ENCODE measurements around the gene ENDOV.

Gene ENDOV

DNA sequence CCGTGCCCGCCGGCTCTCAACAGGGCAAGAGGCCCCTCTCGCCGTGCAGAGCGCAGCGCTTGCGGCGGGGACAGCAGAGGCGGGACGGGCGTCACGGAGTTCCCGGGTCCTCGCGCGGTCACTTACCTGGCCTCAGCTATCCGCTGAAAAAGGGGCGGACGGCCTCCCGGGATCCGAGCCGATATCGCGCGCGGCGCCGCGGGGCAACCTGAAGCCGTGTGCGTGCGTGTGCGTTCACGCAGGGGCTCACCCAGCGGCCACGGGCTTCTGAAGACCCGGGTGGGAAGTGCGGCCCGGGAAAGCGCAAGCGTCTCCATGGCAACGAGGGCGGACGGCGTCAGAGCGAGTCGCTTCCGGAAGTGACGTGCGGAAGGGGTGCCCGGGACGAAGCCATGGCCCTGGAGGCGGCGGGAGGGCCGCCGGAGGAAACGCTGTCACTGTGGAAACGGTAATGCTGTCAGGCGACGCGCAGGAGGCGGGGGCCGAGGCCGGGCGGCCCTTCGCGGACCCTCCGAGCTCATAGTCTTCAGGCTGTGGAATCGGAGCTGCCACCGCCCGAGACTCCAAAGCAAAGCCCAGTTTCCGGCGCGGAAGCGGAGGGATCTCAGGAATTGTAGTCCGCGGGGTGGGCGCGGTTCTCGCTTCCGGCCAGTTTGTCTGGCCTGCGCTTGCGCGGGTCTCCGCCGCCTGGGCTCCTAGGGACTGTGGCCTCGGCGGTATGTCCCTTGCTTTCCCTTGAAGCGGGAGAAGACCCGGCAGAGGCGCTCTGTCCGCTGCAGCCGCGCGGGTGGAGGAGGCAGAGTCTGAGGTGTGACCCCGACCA, at the start of gene ENDOV:
ENDOV (plus strand) TSS at position 365 of the 823 bp plus-strand sequence; CDS start at position 393, 28 bp downstream.
- FAIRE-seq: no peak

DNA sequence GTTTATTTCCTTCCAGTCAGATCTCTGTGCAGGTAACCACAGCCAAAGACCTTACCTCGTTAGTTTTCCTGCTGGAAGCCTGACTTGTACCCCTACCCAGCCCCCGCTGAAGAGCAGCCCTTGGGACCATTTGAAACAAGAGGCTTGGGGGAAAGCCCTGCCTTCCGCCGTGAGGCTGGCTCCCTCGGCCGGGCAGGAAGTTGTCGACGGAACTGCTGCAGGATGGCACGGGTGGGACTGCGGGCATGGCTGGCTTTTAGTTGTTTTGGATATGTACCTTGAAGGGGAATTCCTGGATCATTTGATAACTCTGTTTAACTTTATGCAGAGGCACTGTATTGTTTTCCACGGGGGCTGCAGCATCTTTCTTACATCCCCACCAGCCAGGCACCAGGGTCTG, 49.0 kb upstream of the ENDOV start:
- FAIRE-seq: no peak

- FAIRE-seq: no peak
Measured at GRCh38 chr17:80367503-80367902, 47.5 kb upstream of the ENDOV start.

- FAIRE-seq: no peak
Measured at GRCh38 chr17:80371196-80371595, 43.8 kb upstream of the ENDOV start.

DNA sequence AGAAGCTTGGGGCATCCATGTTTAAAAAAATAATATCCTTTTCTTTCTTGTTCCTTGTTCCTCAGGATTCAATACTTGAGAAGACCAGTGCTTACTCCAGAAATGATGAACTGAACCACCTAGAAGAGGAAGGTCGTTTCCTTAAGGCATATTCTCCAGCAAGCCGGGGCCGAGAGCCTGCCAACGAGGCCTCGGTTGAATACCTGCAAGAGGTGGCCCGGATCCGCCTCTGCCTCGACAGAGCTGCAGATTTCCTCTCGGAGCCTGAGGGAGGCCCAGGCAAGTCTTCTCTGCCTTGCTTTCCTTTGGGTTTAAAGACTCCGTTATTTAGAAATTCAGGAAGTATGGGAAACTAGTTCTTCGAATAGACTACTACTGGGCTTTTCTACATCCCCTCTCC, 42.5 kb upstream of the ENDOV start:
- no peak for FAIRE-seq

- no peak for FAIRE-seq
Measured at GRCh38 chr17:80372922-80373570, 41.9 kb upstream of the ENDOV start.

- no peak for FAIRE-seq
Measured at GRCh38 chr17:80374039-80374731, 40.8 kb upstream of the ENDOV start.

DNA sequence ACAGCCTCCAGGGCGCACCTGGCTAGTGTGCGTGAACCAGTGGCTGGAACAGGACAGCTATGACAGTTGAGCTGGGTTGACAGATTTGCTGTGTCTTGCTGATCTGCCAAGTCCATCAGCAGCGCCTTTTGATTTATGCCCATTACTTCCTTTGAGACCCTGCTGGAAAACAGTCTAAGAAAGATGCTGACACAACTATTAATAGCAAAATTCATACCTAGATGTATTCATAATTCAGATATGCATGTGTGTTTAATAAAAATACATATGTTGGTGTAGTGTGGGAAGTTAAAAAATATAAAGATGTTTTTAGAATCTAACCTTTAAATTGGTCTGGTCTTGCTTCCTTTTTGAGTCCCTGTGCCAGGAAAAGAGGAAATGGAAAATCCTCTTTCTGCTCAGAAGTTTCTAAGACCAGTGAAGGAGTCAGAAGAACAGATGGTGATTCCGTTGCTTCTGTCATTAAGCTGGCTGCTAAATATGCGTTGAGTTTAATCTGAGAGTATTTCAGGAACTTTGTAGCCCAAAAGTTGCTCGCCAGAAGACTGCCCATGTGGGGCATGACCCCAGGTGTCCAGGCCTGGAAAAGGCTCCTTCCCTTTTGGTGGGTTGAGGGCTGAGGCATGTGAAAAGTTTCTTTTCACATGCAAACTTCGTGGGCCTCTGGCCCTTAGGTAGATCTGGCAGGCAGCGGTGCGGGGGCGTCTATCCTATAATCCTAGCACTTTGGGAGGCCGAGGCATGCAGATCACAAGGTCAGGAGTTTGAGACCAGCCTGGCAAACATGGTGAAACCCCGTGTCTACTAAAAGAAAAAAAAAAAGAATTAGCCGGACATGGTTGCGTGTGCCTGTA, 40.0 kb upstream of the ENDOV start:
- FAIRE-seq: no peak

- no peak for FAIRE-seq
Measured at GRCh38 chr17:80376531-80376930, 38.4 kb upstream of the ENDOV start.

- no peak for FAIRE-seq
Measured at GRCh38 chr17:80377798-80378197, 37.2 kb upstream of the ENDOV start.

GRCh38 chr17:80379348-80379747, 35.6 kb upstream of the ENDOV start:
- no peak for FAIRE-seq

- FAIRE-seq: no peak
Measured at GRCh38 chr17:80380068-80380467, 34.9 kb upstream of the ENDOV start.

- FAIRE-seq: no peak
Measured at GRCh38 chr17:80380555-80381002, 34.4 kb upstream of the ENDOV start.

GRCh38 chr17:80381416-80381923, 33.5 kb upstream of the ENDOV start:
- no peak for FAIRE-seq

DNA sequence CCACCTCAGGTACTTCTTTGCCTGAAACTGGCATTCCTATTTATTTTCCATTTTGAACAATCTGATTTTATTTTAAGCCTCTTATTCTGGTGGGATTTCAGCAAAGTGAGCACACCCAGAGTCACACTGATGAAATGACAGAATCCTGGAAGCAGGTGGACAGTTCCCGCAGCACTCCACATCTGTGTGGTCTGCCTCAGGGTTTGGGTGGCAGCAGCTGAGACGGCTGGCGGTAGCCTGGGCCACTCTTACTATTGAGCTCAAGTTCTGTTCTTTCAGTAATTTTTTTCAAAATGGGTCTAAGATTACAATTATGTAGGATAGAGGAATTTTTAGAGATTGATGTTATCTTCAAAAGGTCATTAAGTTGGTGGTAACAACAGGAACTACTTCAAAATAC, 32.5 kb upstream of the ENDOV start:
- no peak for FAIRE-seq

DNA sequence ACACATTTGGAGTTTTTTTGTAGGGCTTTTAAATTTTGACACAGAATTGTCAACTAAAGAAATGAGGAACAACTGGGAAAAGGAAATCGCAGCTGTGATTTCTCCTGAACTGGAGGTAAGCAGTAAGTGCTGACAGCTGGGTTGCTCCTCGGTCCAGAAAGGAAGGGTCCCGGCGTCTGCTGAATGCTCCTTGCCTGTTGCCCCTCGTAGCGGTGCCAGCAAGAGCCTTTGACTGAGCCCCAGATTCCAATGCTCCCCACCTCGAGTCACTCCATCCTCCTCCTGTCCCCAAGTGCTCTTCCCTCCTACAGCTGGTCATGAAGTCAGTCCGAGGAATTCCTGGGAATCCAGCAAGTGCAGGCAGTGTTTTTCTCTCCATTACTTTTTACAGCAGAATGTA, 32.0 kb upstream of the ENDOV start:
- no peak for FAIRE-seq

DNA sequence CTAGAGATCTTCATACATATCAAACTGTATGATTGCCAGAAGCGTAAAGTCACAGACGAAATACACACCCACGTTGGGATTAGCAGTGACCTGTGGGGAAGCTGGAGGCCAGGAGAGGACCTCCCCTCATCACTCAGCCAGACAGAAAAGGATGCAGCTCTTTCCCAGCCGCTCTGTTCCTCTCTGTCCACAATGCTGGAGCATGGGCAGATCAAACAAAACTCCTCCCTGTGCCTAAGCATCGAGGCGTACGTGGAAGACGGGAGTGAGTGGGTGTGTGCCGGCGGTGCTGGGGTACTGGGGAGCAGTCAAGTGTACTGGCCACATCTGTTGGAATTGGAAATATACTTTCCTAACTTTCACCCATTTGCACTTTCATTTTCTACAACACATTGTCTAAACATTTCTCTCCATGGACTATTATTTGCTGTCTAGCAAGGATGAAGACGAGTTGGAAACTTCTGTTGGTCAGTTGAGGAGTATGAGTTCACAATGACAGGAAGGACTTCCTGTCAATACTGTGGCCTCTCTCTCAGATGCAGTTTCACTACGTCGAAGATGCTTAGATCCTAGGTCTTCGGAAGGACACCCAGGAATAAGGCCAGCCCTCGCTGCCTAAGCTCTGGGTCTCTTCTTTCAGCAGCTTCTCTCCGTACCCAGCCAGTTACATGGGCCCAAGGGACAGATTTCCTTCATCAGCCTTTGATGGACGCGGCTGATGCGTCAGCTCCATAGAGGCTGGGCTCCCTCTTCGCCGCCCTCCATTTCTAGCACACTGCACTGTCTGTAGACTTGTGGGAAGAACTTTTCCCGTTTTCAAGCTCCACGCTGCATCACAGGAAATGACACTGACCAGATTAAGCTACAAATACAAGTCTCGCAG, 30.6 kb upstream of the ENDOV start:
- no peak for FAIRE-seq

- FAIRE-seq: no peak
Measured at GRCh38 chr17:80385046-80385445, 29.9 kb upstream of the ENDOV start.

- FAIRE-seq: no peak
Measured at GRCh38 chr17:80386341-80386740, 28.6 kb upstream of the ENDOV start.

DNA sequence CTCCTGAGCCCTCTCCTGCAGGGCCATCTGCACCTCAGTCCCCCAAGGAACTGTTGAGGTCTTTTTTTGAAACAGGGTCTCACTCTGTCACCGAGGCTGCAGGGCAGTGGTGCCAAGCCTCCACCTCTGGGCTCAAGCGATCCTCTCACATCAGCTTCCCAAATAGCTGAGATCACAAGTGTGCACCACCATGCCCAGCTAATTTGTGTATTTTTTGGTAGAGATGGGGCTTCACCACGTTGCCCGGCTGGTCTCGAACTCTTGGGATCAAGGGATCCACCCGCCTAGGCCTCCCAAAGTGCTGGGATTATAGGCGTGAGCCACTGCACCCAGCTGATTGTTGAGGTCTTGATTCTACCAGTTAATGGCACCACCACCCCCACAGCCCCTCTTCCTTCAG, 27.9 kb upstream of the ENDOV start:
- FAIRE-seq: no peak

- no peak for FAIRE-seq
Measured at GRCh38 chr17:80388175-80388574, 26.8 kb upstream of the ENDOV start.
